ENCODE results near the gene CELA3A.

DNA sequence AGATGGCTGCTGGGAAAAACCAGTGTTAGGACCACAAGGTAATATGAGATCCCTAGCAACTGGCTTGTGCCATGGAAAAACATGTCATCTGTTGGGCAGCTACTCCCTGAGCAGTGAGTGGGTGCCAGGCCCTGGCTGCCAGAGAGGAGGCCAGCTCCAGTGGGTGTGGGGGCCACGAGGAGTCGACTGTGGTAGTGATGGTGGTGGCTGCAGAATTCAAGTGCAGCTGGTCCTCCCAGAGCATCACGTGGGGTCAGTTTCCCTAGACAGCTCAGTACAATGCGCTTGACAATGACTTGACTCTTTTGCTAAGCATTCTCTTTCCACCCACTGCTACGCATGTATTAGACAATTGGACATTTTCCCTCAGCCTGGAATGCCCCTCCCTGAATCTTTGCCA lies 36.6 kb downstream of the CELA3A start:
- no peak for TF ChIP-seq EZH2 (IDR thresholded peaks at IDR 0.05; ENCODE audit: borderline replicate concordance, low read depth, low read length, severe bottlenecking)
- TF ChIP-seq, protein P1, sequence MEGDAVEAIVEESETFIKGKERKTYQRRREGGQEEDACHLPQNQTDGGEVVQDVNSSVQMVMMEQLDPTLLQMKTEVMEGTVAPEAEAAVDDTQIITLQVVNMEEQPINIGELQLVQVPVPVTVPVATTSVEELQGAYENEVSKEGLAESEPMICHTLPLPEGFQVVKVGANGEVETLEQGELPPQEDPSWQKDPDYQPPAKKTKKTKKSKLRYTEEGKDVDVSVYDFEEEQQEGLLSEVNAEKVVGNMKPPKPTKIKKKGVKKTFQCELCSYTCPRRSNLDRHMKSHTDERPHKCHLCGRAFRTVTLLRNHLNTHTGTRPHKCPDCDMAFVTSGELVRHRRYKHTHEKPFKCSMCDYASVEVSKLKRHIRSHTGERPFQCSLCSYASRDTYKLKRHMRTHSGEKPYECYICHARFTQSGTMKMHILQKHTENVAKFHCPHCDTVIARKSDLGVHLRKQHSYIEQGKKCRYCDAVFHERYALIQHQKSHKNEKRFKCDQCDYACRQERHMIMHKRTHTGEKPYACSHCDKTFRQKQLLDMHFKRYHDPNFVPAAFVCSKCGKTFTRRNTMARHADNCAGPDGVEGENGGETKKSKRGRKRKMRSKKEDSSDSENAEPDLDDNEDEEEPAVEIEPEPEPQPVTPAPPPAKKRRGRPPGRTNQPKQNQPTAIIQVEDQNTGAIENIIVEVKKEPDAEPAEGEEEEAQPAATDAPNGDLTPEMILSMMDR (IDR thresholded peaks at IDR 0.05; ENCODE audit: borderline replicate concordance, extremely low read depth, low read length, poor library complexity, severe bottlenecking): no peak
